ENCODE measurements around the gene KMT5C. TPM values are rescaled to one million over a fixed set of nuclear protein-coding genes. Genes with fewer than 3 reads are reported as not detected.

KMT5C gene
- total and polyA plus RNA-seq, 2 experiments from 2014 or later, result 63.5 to 82.4 TPM

DNA sequence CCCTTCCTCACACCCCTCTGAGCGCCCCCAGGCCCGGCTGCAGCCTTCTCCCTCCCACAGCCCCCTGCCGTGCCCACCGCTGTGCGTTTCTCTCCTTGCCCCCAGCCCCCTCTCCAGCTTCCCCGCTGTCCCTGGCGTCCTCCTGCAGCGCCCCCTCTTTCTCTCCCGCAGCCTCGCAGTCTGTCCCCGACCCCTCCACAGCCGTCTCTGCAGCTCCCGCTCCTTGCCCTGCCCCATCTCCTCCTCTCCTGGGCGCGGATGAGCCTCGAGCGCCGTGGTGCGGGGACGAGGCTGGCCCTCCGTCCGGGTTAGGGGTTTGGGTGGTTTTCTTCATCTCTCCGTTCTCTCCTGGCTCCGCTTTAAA is 1.1 kb downstream of the KMT5C start:
- peak overlapping the region; percentile 93 for H3K27ac ChIP-seq
- H3K36me3 ChIP-seq, result peaks cover 21% of the 10 kb centered on the region
- peak in 1 of 2 donors; percentile 39 for DNase-seq (ENCODE audit: low read depth in 1 of 2, low spot score in 1 of 2)
- no peaks in the 10 kb centered on the region for H3K27me3 ChIP-seq
- H3K4me3 ChIP-seq, result peak overlapping the region; percentile 89
- no peaks in the 10 kb centered on the region for H3K9me3 ChIP-seq (ENCODE audit: low read depth)
- H3K4me1 ChIP-seq (ENCODE audit: low read depth), result no peaks in the 10 kb centered on the region
- TF ChIP-seq, protein P1, sequence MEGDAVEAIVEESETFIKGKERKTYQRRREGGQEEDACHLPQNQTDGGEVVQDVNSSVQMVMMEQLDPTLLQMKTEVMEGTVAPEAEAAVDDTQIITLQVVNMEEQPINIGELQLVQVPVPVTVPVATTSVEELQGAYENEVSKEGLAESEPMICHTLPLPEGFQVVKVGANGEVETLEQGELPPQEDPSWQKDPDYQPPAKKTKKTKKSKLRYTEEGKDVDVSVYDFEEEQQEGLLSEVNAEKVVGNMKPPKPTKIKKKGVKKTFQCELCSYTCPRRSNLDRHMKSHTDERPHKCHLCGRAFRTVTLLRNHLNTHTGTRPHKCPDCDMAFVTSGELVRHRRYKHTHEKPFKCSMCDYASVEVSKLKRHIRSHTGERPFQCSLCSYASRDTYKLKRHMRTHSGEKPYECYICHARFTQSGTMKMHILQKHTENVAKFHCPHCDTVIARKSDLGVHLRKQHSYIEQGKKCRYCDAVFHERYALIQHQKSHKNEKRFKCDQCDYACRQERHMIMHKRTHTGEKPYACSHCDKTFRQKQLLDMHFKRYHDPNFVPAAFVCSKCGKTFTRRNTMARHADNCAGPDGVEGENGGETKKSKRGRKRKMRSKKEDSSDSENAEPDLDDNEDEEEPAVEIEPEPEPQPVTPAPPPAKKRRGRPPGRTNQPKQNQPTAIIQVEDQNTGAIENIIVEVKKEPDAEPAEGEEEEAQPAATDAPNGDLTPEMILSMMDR (IDR thresholded peaks at IDR 0.05; ENCODE audit: low read depth, low read length), result peak; percentile 23

DNA sequence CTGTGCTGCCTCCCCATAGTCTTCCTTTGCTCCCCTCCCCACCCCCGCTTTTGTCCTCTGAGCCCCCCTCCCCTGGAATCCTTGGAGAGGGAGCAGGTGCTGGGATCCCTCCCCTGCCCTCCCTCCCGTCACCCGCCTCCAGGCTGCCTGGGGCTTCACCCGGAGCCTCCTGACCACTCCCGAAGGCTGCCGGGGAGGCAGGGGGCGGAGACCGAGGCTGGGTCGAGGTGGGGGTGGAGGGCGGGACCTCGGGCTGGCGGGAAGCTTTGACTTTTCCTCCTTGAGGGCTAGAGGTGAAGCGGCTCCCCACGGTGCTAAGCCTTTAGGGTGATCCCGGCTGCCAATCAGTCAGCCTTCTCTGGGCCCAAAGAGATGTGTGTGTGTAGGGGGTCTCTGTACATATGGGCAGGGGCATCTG is 1.5 kb downstream of the KMT5C start:
- peaks cover 23% of the 10 kb centered on the region for H3K36me3 ChIP-seq
- peak overlapping the region; percentile 93 for H3K27ac ChIP-seq
- H3K9me3 ChIP-seq (ENCODE audit: low read depth), result no peaks in the 10 kb centered on the region
- DNase-seq (ENCODE audit: low read depth in 1 of 2, low spot score in 1 of 2), result peak; percentile 73 to 78
- H3K4me3 ChIP-seq, result peak overlapping the region; percentile 89
- H3K27me3 ChIP-seq, result no peaks in the 10 kb centered on the region
- TF ChIP-seq, protein P1 (IDR thresholded peaks at IDR 0.05; ENCODE audit: low read depth, low read length), result no peak
- no peaks in the 10 kb centered on the region for H3K4me1 ChIP-seq (ENCODE audit: low read depth)

DNA sequence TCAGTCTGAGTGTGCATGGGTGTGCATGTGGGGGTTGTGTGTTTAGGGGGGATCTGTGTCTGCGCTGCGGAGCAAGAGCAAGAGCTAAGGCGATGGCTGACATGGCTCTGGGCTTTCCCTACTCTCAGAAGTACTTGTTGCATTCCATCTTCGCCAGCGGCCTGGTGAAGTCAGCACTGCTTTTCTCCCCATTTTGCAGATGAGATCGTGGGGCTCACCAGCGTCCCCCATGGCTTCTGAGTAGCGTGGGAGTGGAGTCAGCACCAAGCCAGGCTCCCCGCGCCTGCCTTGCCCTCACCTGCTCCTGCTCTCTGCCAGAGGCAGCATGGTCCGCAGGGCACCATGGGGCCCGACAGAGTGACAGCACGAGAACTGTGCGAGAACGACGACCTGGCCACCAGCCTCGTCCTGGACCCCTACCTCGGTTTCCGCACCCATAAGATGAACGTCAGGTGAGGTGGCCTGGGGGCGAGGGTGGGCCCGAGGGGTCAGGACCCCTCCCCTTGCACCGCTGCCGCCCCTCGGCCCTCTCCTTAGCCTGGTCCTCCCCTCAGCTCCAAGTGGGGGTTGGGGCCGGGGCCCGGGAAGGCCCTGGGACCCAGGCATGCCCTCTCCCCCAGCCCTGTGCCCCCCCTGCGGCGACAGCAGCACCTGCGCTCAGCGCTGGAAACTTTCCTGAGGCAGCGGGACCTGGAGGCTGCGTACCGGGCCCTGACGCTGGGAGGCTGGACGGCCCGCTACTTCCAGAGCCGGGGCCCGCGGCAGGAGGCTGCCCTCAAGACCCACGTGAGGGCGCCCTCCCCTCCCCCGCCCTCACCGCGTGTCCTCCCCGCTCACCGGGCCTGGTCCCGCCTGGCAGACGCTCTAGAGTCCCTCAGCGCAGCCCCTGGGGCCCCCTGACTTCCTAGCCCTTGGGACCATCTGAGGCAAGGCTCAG is 2.2 kb downstream of the KMT5C start:
- Histone ChIP-seq H3K27me3 (no peaks in the 10 kb centered on the region), H3K36me3 (peaks cover 24% of the 10 kb centered on the region), H3K27ac (no peak overlapping the region), H3K4me3 (peak overlapping the region; percentile 89), H3K4me1 (ENCODE audit: low read depth) (no peaks in the 10 kb centered on the region), H3K9me3 (ENCODE audit: low read depth) (no peaks in the 10 kb centered on the region)
- DNase-seq (ENCODE audit: low read depth in 1 of 2, low spot score in 1 of 2), result no peak
- TF ChIP-seq, protein P1 (IDR thresholded peaks at IDR 0.05; ENCODE audit: low read depth, low read length), result no peak

DNA sequence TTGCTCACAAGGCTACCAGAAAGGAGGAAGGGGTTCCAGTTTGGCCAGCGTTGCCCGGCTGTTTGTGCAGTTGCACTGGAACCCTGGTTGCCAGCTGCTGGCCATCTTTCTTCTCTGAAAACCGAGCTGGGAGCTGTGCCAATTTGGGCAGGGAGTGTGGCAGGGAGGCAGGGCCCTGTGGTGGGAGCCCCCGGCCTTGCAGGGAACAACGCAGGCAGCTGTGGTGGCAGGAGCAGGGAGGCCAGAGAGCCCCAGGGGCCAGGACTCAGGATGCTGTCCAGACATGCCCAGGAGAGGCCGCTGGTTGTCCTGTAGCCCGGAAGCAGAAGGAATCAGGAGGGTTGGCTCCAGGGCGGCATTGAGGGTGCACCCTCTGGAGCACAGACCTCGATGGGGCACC is 4.8 kb downstream of the KMT5C start:
- no peak overlapping the region for H3K4me3 ChIP-seq
- H3K36me3 ChIP-seq, result peaks cover 24% of the 10 kb centered on the region
- TF ChIP-seq, protein P1 (IDR thresholded peaks at IDR 0.05; ENCODE audit: low read depth, low read length), result no peak
- H3K27ac ChIP-seq, result no peak overlapping the region
- no peak for DNase-seq (ENCODE audit: low read depth in 1 of 2, low spot score in 1 of 2)
- H3K4me1 ChIP-seq (ENCODE audit: low read depth), result peaks cover 12% of the 10 kb centered on the region
- H3K9me3 ChIP-seq (ENCODE audit: low read depth), result no peaks in the 10 kb centered on the region
- H3K27me3 ChIP-seq, result no peaks in the 10 kb centered on the region

DNA sequence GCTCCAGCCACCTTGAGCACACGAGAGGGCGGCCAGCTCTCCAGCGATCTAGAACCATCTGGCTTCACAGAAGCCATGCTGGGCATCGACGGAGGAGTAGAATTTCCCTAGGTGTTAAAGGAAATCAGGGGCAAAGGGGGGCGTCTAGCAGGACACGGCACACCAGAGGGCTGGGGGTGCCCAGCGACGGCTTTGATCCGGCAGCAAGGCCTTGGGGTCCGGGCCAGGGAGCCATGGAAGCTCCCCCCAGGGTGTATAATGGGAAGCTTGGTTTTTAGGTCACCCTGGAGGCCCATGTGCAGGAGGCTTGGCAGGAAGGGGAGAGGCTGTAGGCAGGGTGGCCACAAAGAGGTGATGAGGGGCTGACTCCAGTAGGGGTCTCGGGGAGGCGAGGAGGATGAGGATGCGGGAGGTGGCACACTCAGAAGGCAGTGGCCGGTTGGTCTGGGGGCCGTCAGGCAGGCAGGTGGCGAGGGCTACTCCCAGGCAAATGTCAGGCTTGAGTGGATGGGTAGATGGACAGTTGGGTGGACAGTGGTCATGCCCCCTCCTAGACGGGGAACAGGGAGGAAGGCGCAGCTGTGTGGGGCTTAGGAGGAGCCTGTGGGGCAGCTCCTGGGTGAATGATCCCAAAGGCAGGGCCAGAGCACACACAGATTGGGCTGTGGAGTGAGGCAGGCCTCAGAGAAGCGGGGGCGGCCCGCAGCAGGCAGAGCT is 5.6 kb downstream of the KMT5C start:
- Histone ChIP-seq H3K36me3 (peaks cover 24% of the 10 kb centered on the region), H3K27ac (no peak overlapping the region)

More for the DNA sequence above, 5.6 kb downstream of the KMT5C start:
- DNase-seq (ENCODE audit: low read depth in 1 of 2, low spot score in 1 of 2), result no peak
- H3K27me3 ChIP-seq, result no peaks in the 10 kb centered on the region
- peaks cover 12% of the 10 kb centered on the region for H3K4me1 ChIP-seq (ENCODE audit: low read depth)
- no peaks in the 10 kb centered on the region for H3K9me3 ChIP-seq (ENCODE audit: low read depth)
- H3K4me3 ChIP-seq, result no peak overlapping the region
- TF ChIP-seq, protein P1 (IDR thresholded peaks at IDR 0.05; ENCODE audit: low read depth, low read length), result no peak
